OCI-LY3 (cell line): ENCODE results near the gene SLC25A10.

Source experiments
- H2AFZ ChIP-seq: fragments of 200-600, 300-600 bp; shearing (Covaris generic); 2 replicates; pipeline ENCODE4 v1.6.0; 2014; ENCODE audit warnings: antibody characterized with exemption, low read depth, low read length
- H3K27ac ChIP-seq: fragments of 200-600, 300-600 bp; sonication (generic); 2 replicates; pipeline ENCODE4 v1.5.1; 2014; ENCODE audit warnings: mild to moderate bottlenecking, low read length, moderate library complexity, mixed read lengths
- H3K27me3 ChIP-seq: fragments of 200-600, 300-600 bp; sonication (generic); 2 replicates; pipeline ENCODE4 v1.6.1; 2014; ENCODE audit warnings: low read depth, low read length, mixed read lengths
- H3K36me3 ChIP-seq: fragments of 200-600, 300-600 bp; sonication (generic); replicated peaks from 2 replicates; pipeline ENCODE3; 2014; ENCODE audit warnings: low read depth, low read length, mixed read lengths
- H3K4me1 ChIP-seq: fragments of 300-600, 200-600 bp; sonication (generic); 2 replicates; pipeline ENCODE4 v1.6.1; 2014; ENCODE audit warnings: low read length, mixed read lengths
- H3K4me2 ChIP-seq: fragments of 200-600, 300-600 bp; sonication (generic); 2 replicates; pipeline ENCODE4 v1.6.1; 2014; ENCODE audit warnings: low read length, mixed read lengths
- H3K4me3 ChIP-seq: fragments of 300-600, 200-600 bp; sonication (generic); 2 replicates; pipeline ENCODE4 v1.5.1; 2014; ENCODE audit warnings: antibody characterized with exemption, mild to moderate bottlenecking, low read length, moderate library complexity
- H3K79me2 ChIP-seq: fragments of 300-600, 200-600 bp; shearing (Covaris generic); 2 replicates; pipeline ENCODE4 v1.6.1; 2014; ENCODE audit warnings: mild to moderate bottlenecking, low read length, mixed read lengths
- H3K9ac ChIP-seq: fragments of 300-600, 200-600 bp; shearing (Covaris generic); 2 replicates; pipeline ENCODE4 v1.6.0; 2014; ENCODE audit warnings: mild to moderate bottlenecking, low read length, moderate library complexity
- H3K9me3 ChIP-seq: fragments of 200-600, 300-600 bp; shearing (Covaris generic); 2 replicates; pipeline ENCODE4 v1.6.1; 2014; ENCODE audit warnings: low read length, mixed read lengths; ENCODE audit not compliant: insufficient read depth
- H4K20me1 ChIP-seq: fragments of 200-600, 300-600 bp; sonication (generic); 2 replicates; pipeline ENCODE4 v1.6.1; 2016; ENCODE audit warnings: low read length, mixed read lengths; ENCODE audit not compliant: insufficient read depth
- EZH2phosphoT487 ChIP-seq: fragments of 200-600 bp; shearing (Covaris generic); IDR thresholded peaks from 2 replicates; pipeline ENCODE4 v1.6.1; 2018; ENCODE audit warnings: antibody characterized with exemption, mixed run types, low read depth
- TF ChIP-seq, protein P1 (sequence below): fragments of 200-600, 300-600 bp; sonication (generic); IDR thresholded peaks from 2 replicates; pipeline ENCODE4 v1.5.1; 2014; ENCODE audit warnings: antibody characterized with exemption, low read length, low read depth

SLC25A10 gene

GRCh38 chr17:81681672-81682071, 30.4 kb upstream of the SLC25A10 start:
- Histone ChIP-seq H3K4me3 (no peak overlapping the region), H3K36me3 (peaks cover 10% of the 10 kb centered on the region), H4K20me1 (0 out of 2 replicates have a peak, but pooled peaks cover 6% of the 10 kb centered on the region), H3K27me3 (no peaks in the 10 kb centered on the region), H2AFZ (no peak overlapping the region), H3K79me2 (peaks cover 53% of the 10 kb centered on the region), H3K27ac (no peak overlapping the region), H3K9me3 (no peaks in the 10 kb centered on the region), H3K4me2 (no peak overlapping the region), H3K9ac (no peak overlapping the region), H3K4me1 (peaks cover 18% of the 10 kb centered on the region)
- TF ChIP-seq, protein P1, sequence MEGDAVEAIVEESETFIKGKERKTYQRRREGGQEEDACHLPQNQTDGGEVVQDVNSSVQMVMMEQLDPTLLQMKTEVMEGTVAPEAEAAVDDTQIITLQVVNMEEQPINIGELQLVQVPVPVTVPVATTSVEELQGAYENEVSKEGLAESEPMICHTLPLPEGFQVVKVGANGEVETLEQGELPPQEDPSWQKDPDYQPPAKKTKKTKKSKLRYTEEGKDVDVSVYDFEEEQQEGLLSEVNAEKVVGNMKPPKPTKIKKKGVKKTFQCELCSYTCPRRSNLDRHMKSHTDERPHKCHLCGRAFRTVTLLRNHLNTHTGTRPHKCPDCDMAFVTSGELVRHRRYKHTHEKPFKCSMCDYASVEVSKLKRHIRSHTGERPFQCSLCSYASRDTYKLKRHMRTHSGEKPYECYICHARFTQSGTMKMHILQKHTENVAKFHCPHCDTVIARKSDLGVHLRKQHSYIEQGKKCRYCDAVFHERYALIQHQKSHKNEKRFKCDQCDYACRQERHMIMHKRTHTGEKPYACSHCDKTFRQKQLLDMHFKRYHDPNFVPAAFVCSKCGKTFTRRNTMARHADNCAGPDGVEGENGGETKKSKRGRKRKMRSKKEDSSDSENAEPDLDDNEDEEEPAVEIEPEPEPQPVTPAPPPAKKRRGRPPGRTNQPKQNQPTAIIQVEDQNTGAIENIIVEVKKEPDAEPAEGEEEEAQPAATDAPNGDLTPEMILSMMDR = no peak
- no peak for TF ChIP-seq EZH2phosphoT487

DNA sequence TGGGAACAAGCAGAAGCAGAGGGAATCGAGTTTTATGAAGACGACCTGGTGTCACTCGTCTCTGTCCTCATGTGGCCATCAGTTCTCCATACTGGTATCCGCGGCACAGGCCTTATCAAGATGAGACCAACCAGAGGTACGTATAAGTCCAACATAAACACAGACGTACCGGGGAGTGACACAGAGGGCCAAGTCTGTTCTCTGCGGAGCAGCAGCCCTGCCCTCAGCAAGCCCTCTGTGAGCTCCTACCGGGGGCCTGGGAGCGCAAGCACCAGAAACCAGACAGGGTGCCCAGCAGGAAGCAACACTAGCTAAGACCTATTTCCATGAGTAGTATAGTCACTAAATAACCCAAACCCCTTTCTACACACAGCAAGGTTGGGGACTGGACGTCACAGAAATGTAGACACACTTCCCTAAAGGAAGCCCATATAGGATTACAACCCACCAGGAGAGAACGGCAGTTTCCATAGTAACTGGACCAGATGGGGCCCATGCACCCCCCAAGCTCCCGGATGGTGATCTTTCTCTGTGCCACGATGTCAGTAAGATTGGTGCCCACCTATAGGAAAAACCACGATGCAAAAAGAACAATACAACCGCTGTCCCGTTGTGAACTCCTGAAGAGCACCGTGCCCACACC, 29.4 kb upstream of the SLC25A10 start:
- H3K79me2 ChIP-seq = peaks cover 56% of the 10 kb centered on the region
- TF ChIP-seq, protein P1 = no peak
- TF ChIP-seq EZH2phosphoT487 = no peak
- peak overlapping the region; percentile 81 for H3K9ac ChIP-seq
- 0 out of 2 replicates have a peak overlapping the region, but pooled peaks have one; percentile 10 for H2AFZ ChIP-seq
- peak overlapping the region; percentile 97 for H3K4me2 ChIP-seq
- peaks cover 10% of the 10 kb centered on the region for H3K36me3 ChIP-seq
- no peaks in the 10 kb centered on the region for H3K9me3 ChIP-seq
- 0 out of 2 replicates have a peak, but pooled peaks cover 6% of the 10 kb centered on the region for H4K20me1 ChIP-seq
- H3K4me1 ChIP-seq = peaks cover 18% of the 10 kb centered on the region
- peak overlapping the region; percentile 38; the same call in 1 of the 2 replicates for H3K27ac ChIP-seq
- H3K4me3 ChIP-seq = peak overlapping the region; percentile 87
- H3K27me3 ChIP-seq = no peaks in the 10 kb centered on the region

- H3K27me3 ChIP-seq = no peaks in the 10 kb centered on the region
- H2AFZ ChIP-seq = 0 out of 2 replicates have a peak overlapping the region, but pooled peaks have one; percentile 10
- peaks cover 10% of the 10 kb centered on the region for H3K36me3 ChIP-seq
- H3K4me2 ChIP-seq = peak overlapping the region; percentile 97
- peaks cover 56% of the 10 kb centered on the region for H3K79me2 ChIP-seq
- peak overlapping the region; percentile 87 for H3K4me3 ChIP-seq
- H4K20me1 ChIP-seq = 0 out of 2 replicates have a peak, but pooled peaks cover 6% of the 10 kb centered on the region
- no peaks in the 10 kb centered on the region for H3K9me3 ChIP-seq
- H3K27ac ChIP-seq = peak overlapping the region; percentile 38
- TF ChIP-seq EZH2phosphoT487 = no peak
- TF ChIP-seq, protein P1 = no peak
- peak overlapping the region; percentile 81 for H3K9ac ChIP-seq
- H3K4me1 ChIP-seq = peaks cover 18% of the 10 kb centered on the region
Observed at GRCh38 chr17:81683208-81683583, 28.9 kb upstream of the SLC25A10 start.

DNA sequence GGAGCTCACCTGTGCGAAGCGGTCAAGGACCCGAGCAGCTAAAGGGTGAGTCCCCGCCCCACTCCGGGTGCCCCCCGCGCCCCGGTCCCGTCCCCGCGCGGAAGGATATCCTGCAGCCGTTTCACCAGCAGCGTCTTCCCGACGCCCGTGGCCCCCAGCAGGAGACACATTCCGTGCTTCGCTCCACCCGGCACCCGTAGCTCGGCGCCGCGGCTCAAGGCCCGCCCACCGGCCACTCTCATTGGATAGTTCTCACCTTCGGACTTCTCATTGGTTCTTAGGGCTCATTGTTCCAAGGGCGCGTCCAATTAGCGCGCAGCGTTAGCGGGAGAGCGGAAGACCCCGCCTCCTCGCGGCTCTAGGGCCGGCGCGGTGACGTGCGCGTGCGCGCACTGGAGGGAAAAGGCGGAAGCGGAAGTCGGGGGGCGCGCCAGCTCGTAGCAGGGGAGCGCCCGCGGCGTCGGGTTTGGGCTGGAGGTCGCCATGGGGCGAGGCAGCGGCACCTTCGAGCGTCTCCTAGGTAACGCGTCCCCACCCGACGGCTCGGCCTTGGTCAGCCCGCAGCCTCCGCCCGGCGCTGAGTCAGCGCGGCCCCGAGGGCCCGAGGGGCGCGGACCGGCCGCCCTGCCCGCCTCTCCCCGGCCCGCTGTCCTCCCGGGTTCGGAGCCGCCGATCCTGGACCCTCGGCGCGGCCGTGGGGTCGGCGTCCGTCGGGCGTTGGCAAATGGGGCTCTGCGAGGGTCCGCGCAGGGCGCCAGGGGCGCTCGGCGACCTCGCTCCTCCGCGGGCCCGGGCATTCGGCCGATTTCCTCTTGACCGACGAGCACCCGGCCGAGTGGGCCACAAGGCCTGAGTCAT, 28.3 kb upstream of the SLC25A10 start, which contains the start of the genes ARL16 and HGS:
TSS of gene ARL16 (minus strand) at position 214 of the 858 bp plus-strand sequence. CDS start at position 170, 44 bp downstream.
TSS of gene HGS (plus strand) at position 428 of the 858 bp plus-strand sequence. CDS start at position 484, 56 bp downstream.
- Histone ChIP-seq H3K36me3 (peaks cover 10% of the 10 kb centered on the region), H4K20me1 (0 out of 2 replicates have a peak, but pooled peaks cover 6% of the 10 kb centered on the region), H3K4me3 (peak within 1 kb of the TSS; percentile 87), H3K9me3 (no peaks in the 10 kb centered on the region), H3K27me3 (no peaks in the 10 kb centered on the region), H3K27ac (peak within 1 kb of the TSS; percentile 38), H3K4me1 (peaks cover 18% of the 10 kb centered on the region), H2AFZ (0 out of 2 replicates have a peak within 1 kb of the TSS, but pooled peaks have one; percentile 10), H3K9ac (peak within 1 kb of the TSS; percentile 84), H3K4me2 (peak within 1 kb of the TSS; percentile 100), H3K79me2 (peaks cover 56% of the 10 kb centered on the region)
- TF ChIP-seq, protein P1 = no peak
- TF ChIP-seq EZH2phosphoT487 = no peak
